NCI-H1436 treated with DMSO at 0.1 percent for 48 hours (cell line): Measurements from ENCODE around the gene SGIP1.

Source experiments
- DNase-seq: peaks from one replicate; lab custom pipeline; 2025; lab: John Stamatoyannopoulos, UW

SGIP1 gene, protein sequence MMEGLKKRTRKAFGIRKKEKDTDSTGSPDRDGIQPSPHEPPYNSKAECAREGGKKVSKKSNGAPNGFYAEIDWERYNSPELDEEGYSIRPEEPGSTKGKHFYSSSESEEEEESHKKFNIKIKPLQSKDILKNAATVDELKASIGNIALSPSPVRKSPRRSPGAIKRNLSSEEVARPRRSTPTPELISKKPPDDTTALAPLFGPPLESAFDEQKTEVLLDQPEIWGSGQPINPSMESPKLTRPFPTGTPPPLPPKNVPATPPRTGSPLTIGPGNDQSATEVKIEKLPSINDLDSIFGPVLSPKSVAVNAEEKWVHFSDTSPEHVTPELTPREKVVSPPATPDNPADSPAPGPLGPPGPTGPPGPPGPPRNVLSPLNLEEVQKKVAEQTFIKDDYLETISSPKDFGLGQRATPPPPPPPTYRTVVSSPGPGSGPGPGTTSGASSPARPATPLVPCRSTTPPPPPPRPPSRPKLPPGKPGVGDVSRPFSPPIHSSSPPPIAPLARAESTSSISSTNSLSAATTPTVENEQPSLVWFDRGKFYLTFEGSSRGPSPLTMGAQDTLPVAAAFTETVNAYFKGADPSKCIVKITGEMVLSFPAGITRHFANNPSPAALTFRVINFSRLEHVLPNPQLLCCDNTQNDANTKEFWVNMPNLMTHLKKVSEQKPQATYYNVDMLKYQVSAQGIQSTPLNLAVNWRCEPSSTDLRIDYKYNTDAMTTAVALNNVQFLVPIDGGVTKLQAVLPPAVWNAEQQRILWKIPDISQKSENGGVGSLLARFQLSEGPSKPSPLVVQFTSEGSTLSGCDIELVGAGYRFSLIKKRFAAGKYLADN

DNA sequence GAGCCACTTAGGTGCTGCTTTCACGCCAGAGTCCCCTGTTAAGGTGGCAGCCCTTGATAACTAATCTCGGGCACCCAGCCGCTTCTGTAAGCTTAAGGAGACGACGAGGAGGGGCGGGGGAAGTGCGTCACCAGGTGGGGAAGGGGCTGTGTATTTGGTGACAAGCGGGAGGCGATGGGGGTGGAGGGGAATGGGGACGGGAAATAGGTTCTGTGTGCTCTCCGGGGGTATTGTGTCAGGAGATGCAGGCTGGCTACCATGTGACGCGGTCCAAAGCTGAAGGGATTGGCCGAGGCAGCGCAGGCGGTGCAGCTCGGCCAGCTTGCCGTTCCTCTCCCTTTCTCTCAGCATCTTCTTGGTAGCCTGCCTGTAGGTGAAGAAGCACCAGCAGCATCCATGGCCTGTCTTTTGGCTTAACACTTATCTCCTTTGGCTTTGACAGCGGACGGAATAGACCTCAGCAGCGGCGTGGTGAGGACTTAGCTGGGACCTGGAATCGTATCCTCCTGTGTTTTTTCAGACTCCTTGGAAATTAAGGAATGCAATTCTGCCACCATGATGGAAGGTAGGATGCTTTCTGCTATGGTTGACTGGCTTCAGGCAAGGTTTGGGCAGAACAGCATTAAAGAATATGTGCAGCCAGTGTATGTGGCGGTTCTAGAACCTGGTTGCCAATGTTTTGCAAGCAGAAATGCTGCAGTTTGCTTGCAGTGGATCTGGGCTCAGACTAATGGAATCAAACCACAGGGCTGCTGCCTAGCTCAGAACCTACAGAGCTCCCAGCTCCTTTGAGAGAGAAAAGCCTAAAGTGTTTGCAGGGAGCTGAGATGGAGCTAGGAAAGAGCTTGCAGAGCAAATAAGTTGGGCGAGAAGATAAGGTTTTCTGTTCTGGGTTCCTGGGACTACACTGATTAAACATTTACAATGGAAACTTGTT is at the start of gene SGIP1:
Gene SGIP1, plus strand, starts transcription at position 350 of the 937 bp plus-strand sequence. Its CDS starts 206 bp downstream, at position 556.
- DNase-seq, result no peak

DNA sequence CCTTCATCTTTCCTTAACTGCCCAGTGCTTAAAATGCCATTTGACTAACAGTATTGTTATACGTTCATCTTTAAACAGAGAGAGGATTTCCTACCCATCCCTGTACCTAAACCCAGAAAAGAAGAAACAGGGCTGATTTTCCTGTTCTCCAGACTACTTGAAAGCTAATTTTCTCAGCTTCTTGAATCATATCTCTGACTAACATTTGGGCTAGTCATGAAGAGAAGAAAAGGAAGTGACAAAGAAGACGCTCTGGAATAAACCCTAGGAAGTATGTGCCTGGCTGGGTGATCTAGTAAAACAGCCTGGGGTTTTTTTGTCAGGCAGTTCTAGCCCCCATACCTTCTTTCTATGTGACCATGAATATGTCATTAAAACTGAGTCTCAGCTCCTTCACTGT is 44.8 kb upstream of the SGIP1 start:
- no peak for DNase-seq

DNA sequence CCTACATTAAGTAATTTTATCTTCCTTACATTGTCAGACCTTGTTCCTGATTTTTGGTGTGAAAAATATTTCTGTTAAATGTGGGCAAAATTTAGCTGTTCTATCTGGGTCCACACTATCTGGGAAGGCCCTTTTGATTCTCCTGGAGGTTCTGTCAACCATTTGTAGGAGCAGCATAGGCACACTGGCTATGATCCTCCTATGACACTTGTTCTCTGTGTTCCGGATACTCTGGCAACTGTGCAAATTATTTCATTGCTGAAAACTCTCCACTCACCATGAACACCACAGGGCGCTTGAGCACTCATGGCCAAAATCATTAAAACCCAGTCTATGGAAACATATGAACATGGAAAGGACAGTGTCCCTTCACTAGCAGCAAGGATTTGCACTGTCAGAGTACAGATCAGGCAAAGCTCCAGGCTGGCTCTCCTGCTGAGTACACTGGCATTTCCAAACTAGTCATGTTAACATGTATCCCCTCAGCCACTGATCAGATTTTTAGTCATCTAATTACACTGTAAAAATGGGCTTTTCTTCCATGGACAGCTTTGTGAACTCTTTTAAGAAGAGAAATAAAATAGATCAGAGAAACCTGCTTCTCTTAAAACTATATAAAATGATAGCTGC is 43.9 kb upstream of the SGIP1 start:
- no peak for DNase-seq

DNA sequence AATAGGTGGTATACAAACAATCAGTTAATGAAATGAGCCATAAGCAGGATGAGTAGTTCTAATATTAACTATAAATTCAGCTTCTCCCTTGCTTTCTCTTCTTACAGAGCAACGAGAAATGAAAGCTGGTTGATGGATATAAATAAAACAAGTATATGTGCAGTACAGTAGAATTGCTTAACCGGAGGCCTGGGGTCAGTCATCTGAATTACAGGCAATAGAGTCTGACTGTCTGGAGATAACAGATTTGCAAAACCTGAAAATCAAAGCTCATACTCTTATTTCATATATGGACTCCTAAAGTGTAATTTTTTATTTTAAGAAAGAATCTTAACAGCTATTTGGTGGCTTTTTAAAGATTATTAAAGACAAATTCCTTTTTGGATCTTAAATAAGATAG is 43.1 kb upstream of the SGIP1 start:
- DNase-seq, result no peak

DNA sequence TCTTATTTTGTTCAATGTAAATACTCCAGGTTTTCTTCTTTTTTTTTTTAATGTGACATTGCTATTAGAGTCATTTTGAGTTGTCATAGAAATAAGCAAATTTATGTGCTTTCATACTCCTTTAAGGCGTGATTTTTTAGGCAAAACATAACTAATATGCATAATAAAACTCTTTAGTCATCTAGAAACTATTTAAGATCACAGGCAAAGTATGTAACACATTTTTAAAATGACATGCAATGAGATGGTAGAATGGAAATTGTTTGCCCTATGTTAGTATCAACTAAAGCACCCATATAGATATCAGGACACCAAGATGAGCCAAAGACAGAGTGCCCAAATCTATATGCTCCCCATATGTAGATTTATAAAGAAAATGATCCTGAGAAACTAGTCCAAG is 41.5 kb upstream of the SGIP1 start:
- DNase-seq, result no peak

DNA sequence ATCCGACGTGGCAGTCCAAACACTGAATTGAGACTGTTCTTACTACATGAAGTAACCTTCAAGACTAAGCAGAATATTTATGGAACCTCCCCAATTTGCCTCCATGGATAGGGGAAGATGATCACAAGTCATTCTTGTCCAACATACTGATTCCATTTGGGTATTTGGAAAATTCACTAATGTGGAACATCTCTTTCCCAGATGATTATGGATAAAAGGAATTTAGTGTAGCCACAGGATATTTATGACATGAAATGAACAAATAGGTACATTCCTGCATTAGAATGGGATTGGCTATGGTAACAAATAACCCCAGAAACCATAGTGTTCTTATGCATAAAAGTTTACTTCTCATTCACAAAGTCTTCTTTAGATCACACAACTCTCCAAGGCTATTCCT is 40.2 kb upstream of the SGIP1 start:
- DNase-seq, result no peak

DNA sequence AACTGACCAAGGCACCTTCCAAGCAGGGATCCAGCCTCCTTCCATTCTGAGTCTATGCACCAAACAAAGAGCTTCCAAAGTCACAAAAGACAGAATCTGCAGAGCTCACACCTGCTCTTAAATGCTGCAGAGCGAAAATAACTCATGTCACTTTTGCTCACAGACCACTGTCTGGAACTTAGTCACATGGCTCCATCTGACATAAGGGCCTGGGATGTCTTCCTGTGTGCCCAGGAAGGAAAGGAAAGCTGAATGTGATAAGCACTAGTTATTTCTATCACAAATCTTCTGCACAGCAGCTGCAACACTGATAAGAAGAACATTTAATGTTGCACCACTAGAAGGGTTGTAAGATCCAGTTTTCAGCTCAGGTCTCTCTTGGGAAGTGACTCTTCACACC is 39.5 kb upstream of the SGIP1 start:
- DNase-seq, result no peak

DNA sequence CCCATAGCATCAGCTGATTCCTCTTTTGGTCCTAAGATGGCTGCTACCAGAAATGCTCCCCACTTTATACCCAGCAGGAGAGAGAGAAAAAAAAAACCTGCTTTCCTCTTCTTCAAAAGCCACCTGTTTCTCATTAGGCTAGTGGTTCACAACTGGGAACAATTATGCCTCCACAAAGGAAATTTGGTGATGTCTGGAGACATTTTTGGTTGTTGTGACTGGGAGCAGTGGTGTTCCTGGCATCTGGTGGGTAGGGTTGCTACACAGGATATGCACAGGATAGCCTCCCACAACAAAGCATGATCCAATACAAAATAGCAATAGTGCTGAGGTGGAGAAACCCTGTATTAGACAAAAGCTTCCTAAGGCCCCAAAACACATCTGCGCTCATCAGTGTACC is 38.5 kb upstream of the SGIP1 start:
- DNase-seq, result no peak

DNA sequence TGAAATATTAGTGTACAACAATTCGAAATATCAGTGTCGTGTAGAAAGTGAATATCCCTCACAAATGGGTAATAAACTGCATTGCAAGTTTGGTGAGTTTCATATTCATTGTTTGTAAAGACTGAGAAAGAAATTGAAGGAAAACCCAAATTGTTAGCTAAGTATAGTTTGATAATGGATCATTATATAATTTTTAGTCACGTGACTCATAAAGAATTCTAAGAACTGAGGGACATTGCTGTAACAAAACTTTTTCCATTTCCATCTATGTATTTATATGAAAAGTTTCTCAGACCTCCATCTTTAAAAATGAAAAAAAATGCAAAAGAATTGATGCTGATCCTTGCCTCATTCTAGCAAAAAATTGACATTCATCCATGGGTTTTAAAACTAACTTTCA is 36.0 kb upstream of the SGIP1 start:
- DNase-seq, result no peak

DNA sequence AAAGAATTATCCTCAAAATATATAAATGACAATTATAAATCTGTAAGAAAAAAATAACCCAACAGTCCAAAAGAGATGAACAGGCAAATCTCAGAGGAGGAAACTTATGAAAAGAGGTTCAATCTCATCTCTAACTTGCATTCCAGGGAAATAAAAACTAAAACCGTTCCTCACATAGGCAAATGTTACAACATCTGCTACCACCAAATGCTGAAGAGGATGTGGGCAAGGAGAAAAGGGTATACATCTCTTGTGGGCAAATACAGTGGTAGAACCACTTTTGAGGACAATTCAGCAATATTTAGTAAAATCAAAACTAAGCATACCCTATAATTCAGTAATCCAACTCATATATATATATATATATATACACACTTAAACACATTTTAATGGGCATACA is 33.7 kb upstream of the SGIP1 start:
- no peak for DNase-seq

DNA sequence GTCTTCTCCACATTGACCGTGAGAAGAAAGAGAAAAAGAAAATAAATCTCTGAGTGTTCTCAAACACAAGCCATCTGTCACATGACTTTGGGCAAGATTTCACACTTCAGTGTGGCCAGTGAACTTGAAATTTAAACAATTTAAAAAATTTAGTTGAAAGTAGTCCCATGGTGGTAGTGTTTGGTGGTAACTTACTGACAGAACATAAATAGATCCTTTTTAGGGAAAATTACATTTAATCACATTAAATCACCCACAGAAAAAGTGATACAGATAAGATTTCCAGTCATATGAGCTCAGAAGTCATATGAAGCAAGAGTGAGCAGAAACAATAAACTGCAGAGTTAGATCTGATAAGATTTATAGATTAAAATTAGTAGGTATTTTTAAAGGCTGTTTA is 31.9 kb upstream of the SGIP1 start:
- no peak for DNase-seq

DNA sequence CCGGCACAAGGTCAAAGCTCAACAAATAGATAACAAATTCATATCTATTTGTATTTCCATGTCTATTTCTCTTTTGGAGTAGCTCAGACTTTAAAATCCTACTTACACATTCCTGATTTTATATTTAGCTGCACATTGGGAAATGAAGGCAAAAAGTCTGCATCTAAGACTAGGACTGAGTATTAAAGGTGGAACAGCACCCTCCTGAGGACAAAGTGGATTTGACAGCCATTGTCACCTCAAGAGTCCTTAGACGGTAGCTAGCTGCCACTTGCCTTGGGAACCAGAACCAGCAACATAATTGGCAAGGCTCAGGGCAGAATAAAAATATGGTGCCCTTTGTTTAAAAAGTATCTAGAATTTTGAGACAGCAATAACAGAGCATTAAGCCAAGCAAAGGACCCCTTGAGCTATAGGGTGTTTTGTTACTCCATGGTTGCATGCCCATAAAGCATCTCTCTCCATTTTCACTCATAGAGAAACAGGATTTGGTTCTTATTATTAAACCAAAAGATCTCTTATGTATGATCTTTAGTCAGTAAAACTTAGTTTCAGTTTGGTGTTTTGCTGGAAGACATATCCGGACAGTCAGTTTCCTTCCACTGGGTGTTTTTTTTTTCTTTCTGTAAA is 30.0 kb upstream of the SGIP1 start:
- DNase-seq, result peak; percentile 31

DNA sequence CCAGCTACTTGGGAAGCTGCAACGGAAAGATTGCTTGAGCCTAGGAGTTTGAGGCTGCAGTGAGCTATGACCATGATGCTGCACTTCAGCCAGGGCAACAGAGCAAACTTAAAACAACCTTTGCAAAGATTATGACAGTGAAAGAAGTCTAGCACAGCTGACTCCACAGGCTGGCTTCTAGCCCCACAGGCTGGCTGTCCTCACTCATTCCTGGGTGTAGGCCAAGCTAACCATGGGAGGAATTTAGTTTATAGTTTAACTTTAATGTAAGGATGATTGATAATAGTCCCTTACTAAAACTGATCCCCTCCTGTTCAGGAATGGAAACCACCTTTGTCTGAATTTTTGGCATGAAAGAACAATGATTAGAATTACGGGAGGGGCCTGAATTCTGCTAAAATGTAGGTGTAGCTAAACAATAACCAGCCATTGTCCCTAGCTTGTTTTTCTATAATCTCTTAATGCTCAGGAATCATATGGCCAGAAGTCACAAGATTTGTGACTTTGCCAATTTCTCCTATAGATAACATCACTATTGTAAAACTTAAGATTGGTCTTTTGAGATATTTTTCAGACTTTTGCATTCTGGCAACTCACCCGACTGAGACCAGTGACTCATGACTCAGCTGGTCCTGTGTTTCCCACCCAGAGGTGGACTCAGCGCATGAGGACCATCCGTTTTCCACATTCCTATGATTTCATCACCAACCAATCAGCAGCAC is 28.1 kb upstream of the SGIP1 start:
- no peak for DNase-seq

DNA sequence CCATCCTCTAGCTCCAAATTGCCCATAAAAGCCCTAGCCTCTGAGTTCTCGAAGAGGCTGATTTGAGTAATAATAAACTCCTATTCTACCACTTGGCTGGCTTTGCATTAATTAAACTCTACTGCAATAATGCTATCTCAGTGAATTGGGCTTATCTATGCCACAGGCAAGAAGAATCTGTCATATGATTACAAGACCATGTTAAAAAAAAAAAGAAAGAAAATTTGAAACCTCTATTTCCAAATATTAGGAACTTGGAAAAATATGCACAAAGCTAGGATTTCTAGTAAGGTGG is 27.6 kb upstream of the SGIP1 start:
- no peak for DNase-seq

DNA sequence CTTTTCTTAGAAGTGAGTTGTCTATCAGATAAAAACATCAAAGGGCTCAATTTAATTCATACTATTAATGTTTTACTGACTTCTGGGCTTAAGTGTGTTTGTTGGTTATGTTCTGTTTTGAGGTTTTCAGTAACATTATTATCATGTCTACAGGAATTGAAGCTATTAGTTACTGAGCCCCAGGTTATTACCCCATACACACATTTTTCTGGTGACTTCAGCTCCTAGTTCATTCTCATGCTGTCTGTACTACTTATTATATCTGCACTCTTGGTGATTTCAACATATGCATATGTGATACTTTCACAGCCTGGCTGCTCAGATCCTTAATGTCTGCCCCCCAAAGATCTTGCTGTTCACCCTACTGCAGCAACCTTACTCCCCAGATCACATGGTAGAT is 27.0 kb upstream of the SGIP1 start:
- DNase-seq, result no peak

DNA sequence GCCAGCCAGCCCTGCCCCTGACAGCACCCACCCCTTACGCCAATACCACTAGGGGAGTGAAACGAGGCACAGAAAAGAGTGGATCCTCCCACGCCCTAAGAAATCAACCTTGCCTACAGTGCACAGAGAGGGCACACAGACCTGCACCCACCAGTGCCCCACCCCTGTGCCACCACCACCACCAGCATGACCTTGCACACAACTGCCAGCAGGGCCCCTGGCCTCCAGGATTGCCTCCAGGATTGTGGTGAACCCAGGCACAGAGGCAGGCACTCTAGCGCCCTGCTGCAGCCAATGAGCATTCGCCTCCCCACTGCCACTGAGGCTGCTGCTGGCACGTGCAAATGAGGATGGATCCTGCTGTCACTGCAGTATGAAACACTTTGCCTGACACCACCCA is 23.5 kb upstream of the SGIP1 start:
- no peak for DNase-seq

DNA sequence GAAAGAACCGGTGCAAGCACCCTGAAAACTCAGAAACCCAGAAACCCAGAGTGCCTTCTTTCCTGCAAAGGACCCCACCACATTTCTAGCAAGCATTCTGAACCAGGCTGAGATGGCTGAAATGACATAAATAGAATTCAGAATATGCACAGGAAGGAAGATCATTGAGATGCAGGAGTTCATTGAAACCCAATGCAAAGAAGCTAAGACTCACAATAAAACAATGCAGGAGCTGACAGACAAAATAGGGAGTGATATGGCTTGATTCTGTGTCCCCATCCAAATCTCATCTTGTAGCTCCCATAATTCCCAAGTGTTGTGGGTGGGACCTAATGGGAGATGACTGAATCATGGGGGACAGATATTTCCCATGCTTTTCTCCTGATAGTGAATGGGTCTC is 22.8 kb upstream of the SGIP1 start:
- no peak for DNase-seq

DNA sequence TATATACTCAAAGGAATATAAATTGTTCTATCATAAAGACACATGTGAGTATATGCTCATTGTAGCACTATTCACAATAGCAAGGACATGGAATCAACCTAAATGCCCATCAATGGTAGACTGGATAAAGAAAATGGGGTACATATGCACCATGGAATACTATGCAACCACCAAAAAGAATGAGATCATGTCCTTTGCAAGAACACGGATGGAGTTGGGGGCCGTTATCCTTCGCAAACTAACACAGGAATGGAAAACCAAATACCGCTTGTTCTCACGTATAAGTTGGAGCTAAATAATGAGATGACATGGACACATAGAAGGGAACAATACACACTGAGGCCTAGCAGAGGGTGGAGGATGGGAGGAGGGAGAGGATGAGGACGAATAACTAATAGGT is 16.0 kb upstream of the SGIP1 start:
- DNase-seq, result no peak

DNA sequence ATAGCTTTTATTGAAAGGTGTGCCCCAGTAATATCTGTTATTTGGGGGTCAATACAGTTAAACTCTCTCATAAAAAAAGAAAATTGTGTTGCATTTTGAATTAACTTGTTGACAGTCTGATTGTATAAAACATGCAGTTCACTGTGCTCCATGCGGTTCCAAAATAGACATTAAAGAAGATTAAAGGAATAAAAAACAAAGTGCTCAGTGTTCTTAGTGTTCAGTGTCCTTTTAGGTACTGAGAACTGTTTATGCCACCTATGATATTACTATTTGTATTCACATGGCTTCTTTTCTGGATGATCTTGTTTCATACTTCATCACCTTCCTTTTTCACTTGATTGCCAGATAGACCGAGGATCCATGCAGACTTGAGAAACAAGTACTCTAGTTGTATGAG is 15.3 kb upstream of the SGIP1 start:
- no peak for DNase-seq

DNA sequence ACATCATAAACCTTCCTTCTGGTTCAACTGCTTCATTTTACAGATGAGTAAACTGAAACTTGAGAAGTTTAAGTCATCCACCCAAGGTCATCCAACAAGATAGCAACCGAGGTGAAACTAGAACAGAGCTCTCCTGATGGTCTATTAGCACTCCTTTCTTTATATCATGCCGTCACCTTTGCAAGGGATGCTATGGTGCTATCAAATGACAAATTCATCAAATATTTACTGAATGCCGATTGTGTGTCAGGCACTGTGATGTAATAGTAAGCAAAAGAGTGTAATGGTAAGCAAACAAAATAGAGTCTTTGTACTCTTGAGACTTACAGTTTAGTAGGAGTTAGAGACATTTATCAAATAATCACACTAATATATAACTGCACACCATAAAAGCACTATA is 14.0 kb upstream of the SGIP1 start:
- DNase-seq, result no peak

DNA sequence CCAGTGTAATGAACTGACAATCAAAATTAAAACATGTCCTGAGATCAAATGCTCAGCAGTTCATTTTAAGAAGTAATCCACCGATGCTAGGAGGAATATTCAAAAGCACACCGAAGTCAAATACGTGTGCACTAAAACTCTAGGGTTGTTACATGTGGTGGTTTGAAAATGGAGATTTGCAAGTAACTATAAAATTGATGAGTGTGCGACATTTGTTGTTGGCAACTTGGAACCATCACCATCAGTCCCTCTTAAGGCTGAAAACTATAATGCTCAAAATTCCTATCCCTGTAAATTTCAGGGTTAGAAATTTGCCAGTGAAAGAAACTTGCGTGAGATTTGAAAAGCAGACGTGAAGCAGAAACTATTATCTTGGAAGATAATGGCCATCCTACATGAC is 13.3 kb upstream of the SGIP1 start:
- no peak for DNase-seq
